HG03575 (cell line): ENCODE results near the gene GRIP1.

Experiments used
- ATAC-seq: cut with Tn5 transposase; IDR thresholded peaks from one replicate; pipeline ENCODE4 v1.9.1; 2021; ENCODE audit not compliant: unreplicated experiment, insufficient number of reproducible peaks, low FRiP score; ENCODE audit errors: extremely low read depth

GRIP1 gene

GRCh38 chr12:66678338-66679275 lies at the start of gene GRIP1:
TSS of gene GRIP1 (minus strand) at chr12:66679076. CDS start at chr12:66678904, 172 bp downstream.
- ATAC-seq: no peak

GRCh38 chr12:66726556-66726955 lies 47.7 kb upstream of the GRIP1 start:
- no peak for ATAC-seq

GRCh38 chr12:66725031-66725430 lies 46.2 kb upstream of the GRIP1 start:
- ATAC-seq: no peak

- no peak for ATAC-seq
These were observed 45.7 kb upstream of the GRIP1 start for GRCh38 chr12:66724616-66725015.

- ATAC-seq: no peak
These were observed 45.1 kb upstream of the GRIP1 start for GRCh38 chr12:66724026-66724425.

- ATAC-seq: no peak
These were observed 41.0 kb upstream of the GRIP1 start for GRCh38 chr12:66719862-66720261.

- ATAC-seq: no peak
These were observed 38.3 kb upstream of the GRIP1 start for GRCh38 chr12:66717036-66717673.

GRCh38 chr12:66716522-66716921 lies 37.6 kb upstream of the GRIP1 start:
- no peak for ATAC-seq

- no peak for ATAC-seq
These were observed 35.8 kb upstream of the GRIP1 start for GRCh38 chr12:66714709-66715108.

- ATAC-seq: no peak
These were observed 35.1 kb upstream of the GRIP1 start for GRCh38 chr12:66713984-66714383.

GRCh38 chr12:66709893-66710292 lies 31.0 kb upstream of the GRIP1 start:
- no peak for ATAC-seq

- no peak for ATAC-seq
These were observed 30.5 kb upstream of the GRIP1 start for GRCh38 chr12:66709457-66709773.

GRCh38 chr12:66708704-66709456 lies 30.0 kb upstream of the GRIP1 start:
- ATAC-seq: no peak

GRCh38 chr12:66707002-66707697 lies 28.3 kb upstream of the GRIP1 start:
- ATAC-seq: no peak

GRCh38 chr12:66699738-66700482 lies 21.0 kb upstream of the GRIP1 start:
- ATAC-seq: no peak

GRCh38 chr12:66698558-66698957 lies 19.7 kb upstream of the GRIP1 start:
- ATAC-seq: no peak

GRCh38 chr12:66697404-66697803 lies 18.5 kb upstream of the GRIP1 start:
- ATAC-seq: no peak
